NCI-H69 (cell line): ENCODE data around the gene ADGRD1.

Experiments
- DNase-seq: peaks from one replicate; lab custom pipeline; 2025; lab: John Stamatoyannopoulos, UW

Gene ADGRD1

DNA sequence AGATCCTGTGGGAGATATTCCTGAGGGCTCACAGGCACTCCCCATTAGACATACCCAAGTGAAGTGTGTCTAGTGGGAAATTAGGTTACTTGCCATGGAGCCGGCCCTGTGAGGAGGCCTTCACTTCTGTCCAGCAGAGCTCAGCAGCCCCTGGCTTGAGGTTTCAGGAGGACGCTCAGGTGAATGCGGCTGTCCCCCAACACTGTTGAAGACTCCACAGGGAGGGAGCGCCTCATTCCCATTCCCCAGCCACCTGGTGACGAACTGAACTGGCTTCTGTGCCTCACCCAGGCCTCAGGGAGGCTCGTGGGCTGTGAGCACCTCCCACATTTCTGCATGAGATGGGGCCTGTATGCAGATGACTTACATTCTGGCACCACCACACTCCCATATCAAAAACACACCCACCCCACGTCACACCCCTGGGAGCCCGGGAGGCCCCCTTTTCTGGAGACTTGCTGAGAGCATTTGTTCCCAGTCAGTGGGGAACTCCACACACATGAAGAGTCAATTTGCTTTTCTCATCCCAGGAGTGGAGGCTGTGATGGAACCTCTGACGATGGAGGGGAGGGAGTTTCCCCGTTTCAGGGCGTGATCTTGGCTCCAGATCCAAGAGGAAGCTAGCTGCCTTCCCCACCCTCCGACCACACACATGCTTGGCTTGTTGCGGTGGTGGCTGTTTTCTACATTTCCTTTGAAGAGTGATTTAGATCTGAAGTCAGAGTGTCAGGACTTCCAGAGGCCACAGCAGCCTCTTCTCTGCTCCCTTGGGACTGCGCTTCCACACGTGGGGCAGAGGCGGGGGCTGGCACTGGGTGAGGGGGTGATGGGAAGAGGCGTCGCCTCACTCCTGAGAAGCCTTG lies 120.7 kb downstream of the ADGRD1 start:
- DNase-seq, result no peak

DNA sequence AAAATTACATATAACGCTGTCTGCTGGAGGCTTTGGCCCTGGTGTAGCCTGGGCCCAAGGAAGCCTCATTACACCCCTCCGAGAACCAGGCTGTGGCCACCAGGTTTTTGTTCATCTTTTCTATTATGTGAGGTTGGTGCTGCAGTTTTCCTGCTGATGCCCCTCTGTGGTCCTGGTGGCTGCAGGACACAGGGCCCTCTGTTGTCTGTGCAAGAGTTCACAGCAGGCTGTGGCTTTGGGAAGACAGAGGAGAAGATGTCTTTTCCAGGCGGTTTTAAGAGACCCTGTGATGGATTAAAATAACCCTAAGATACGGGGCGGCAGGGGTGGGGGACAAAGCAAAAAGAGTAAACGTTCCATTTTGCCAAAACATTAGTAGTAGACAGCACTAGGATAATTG lies 121.5 kb downstream of the ADGRD1 start:
- DNase-seq, result no peak

DNA sequence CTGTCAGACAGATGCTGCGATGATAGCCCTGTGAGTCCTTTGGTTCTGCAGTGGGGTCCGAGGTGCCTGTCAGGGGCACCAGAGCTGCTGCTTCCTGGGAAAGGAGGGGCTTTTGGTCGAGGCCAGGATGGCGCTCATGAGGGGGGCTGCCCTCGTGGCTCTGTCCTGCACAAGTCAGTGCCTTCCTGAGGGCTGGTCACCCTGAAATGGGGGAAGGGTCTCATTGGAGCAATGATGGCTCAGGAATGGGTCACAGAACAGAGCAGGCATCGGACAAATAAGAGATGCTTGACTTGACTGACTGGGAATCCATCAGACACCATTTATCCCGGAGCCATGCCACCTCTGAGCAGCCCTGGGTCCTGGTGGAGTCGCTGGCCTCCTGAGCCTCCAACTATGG lies 121.9 kb downstream of the ADGRD1 start:
- no peak for DNase-seq

DNA sequence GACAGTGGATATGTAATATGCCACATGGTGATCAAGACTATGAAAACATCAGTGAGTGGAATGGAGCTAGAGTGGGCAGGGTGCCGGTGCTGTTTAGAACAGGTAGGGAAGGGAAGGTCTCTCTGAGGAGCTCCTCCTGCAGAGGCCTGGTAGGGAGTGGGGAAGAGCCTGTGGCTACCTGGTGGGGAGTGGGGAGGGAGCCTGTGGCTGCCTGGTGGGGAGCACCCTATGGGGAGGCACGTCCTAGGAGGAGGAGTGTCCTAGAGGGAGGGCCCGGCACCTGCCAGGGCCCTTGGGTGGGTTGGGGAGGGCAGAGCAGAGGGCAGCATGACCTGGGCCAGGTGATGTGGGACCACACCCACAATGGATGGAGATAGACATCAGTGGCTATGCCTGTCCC lies 122.6 kb downstream of the ADGRD1 start:
- DNase-seq, result no peak

DNA sequence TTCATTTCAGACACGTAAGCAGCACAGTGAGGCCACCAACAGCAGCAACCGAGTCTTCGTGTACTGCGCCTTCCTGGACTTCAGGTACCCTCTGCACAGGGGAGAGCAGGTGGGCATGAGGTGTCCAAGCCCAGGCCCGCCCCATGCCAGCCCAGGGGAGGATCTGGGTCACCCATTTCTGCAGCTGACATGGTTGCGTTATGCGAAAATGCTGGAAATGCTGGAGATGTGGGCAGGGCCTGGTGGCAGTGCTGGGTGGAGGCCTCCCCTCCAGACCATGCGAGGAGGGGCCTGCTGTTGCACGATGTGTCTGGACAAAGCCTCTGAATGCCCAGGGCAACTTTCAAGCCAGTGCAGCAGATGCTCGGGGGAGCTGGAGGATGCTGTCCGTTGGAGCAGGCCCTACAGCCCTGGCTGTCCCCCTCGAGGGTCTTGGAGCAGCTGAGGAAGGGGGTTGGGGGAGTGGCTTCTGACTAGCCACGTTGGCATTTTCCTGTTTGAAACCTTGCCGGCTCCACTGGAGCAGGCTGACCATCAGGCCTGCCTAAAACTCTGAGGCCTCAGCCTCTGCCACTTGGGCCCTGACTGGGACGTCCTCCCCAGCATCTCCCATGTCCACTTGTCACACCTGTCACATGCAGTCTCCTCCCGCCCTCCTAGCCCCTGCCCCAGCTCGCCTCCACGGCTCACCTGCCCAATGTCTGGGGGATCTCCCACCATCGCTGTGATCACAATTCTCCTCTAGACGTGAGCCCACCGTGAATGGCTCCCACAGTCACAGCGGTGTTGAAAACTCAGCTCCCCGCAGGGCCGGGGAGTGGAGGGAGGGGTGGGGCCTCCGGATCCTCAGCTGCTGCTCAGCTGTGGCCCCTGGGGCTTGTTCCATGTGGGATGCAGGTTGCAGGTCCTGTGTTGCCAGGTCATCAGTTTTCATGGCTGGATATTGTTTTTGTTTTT lies 123.4 kb downstream of the ADGRD1 start:
- DNase-seq, result no peak

DNA sequence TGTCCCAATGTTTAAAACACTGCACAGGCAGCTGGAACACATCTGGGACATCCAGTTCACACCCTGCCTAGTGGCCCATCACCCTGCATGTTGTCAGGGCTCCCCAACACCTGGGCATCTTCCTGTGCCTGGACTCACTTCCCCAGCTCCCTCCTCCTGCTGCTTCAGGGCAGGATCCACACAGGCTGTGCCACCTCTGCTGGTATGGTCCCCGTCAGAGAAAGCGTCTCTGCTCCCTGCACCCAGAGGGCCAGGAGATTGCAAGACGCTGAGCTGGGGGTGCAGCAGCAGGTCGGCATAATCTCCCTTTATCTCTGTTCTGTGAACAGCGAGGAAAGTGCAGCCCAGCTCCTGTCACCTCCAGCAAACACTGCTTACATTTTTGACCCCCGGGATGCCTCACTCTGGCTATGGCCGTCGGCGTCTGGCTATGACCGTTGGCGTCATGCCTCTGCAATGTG lies 124.3 kb downstream of the ADGRD1 start:
- DNase-seq, result no peak

DNA sequence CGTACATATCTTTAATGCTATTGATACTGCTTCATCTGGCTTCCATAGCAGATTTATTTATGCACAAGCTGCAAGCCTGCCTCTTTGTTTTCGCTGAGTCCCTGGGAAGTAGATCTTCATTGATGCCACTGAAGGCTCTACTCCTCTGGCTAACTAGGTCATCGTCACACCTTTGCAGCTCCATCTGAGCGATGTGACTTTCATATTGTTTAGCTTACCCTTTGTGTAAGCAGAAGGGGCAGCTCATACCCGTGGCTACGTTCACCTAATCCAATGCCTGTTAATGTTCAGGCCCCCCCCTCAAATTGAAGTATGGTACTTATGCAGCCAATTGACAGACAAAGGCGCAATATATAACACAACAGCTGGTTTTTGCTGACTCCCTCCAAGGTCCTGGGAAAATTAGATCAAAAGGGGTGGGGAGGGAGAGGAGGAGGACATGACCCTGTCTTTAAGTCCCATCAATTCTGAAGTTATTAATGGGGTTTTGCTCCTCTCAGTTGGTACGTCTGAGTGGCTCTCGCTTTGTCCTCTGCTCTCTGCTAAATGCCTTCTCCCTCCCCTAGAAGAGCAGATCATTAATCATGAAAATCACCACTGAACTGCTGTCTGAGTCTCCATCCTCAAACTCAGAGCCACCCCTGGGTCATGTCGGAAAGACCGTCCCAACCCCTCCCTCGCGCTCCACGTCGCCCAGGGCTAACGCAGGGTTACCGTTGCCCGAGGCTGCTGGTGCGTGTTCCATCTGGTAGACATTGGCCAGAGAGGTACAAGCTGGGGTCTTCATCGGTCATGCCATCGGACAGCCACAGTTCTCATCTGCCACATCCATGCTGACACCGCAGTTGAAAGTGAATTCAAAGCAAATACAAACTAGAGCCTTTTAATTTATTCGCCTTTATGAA lies 128.8 kb downstream of the ADGRD1 start:
- DNase-seq, result peak; percentile 26

DNA sequence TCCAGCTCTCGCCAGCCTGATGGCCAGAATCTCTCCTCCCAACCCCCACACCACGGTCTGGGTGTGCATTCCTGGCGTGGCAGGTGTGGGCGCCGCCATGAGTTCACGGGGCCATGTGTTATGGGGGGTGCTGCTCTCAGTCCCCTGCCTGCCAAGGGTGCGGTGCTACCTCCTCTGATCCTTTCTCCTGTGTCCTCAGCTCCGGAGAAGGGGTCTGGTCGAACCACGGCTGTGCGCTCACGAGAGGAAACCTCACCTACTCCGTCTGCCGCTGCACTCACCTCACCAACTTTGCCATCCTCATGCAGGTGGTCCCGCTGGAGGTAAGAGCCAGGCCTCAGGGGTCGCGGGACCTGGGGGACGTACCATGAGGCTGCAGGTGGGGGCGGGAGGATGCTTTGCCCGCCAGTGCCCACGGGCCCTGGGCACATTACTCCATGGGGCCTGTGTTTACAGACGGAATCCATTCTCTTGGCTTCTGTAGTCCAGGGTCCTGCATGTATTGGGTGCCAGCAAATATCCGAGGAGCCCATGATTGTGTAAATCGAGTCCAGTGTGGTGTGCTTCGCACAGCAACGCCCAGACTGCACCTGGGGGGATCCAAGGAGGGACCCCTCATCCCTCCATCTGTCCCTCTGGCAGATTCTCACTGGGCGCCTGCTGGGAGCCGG lies 130.8 kb downstream of the ADGRD1 start:
- DNase-seq, result no peak

DNA sequence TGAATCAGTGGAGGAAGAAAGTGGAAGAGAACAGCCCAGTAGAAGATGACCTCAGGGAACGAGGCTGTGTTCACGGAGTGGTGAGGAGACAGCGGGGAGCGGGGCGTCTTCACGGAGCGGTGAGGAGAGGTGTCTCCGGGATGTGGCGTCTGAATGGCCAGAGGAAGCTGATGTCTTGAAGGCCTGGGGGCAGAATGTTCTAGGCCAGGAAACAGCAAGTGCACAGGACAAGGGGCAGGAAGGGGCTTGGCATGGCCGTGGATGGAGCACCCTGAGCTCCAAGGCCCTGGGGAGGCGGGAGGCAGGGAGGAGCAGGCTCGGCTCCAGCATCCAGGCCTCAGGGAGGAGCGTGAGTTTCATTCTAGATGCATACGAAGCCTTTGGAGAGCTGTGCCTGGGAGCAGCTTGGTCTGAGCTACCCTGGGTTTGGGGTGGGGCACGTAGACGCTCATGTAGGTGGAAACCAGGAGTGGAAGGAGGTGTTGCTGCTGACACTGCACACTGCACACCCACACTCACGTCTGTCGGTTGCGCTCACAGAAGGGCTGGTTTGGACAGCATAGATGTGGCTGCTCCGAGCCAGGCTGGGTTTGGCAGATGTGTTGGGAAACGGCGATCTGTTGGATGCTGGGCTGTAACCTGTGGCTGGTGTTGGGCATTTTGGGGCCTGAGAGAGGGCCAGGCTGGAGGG lies 131.6 kb downstream of the ADGRD1 start:
- DNase-seq, result no peak

DNA sequence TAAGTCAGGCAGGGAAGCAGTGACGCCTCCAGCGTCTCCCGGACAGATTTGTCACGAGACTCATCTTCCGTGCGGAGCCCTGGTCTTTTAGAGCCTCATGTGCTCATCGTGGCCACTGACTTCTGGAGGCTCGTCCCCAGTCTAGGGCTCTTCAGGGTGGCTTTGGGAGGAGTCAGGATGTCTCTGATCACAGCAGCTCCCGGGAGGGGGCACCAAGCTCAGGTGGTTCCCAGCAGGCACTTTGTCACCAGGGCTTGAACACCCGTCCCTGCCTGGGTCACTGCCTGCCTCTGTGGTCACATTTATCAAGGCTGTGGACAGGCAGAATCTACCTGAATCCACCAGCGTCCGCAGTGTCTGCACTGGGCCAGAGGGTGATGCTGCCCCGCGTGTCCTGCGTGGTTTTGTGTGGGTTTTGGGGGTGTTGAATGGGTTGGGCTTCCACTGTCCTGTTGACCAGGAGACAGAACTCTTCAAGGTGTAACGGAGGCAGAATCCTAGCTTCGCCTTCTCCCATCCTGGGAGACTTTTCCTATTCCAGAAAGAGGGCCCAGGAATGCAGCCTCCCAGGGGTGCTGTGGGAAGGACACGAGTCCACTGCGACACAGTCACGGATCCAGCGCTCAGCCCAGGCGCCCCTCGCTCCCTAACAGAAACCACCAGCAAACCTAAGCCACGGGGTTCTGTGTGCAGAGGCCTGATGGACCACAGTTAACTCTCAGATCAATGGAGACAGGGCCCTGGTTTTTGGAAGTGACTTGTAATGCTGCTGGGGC lies 132.3 kb downstream of the ADGRD1 start:
- no peak for DNase-seq

DNA sequence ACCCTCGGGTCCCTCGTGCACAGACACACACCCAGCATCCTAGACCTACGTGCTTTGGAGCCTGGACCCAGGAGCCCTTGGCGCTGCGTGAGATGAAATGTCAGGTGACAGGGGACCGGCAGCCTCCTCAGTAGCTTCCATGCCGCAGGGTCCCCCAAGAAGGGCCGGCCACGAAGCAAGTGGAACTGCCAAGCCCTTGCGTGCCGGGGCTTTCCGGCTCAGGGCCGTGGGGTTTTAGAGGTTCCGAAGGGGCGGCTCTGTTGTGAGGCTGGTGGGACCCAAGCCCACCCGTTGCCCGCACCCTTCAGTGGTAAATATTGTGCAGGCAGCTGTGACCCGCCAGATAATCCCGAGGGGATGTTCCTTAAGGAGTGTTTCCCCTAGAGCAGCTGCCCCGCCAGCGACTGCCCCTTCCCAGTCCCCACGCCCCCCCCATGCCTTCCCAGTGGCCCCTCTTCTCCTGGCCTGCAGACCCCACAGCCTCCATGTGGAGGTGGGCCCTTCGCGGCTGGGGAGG lies 133.7 kb downstream of the ADGRD1 start:
- DNase-seq, result no peak

DNA sequence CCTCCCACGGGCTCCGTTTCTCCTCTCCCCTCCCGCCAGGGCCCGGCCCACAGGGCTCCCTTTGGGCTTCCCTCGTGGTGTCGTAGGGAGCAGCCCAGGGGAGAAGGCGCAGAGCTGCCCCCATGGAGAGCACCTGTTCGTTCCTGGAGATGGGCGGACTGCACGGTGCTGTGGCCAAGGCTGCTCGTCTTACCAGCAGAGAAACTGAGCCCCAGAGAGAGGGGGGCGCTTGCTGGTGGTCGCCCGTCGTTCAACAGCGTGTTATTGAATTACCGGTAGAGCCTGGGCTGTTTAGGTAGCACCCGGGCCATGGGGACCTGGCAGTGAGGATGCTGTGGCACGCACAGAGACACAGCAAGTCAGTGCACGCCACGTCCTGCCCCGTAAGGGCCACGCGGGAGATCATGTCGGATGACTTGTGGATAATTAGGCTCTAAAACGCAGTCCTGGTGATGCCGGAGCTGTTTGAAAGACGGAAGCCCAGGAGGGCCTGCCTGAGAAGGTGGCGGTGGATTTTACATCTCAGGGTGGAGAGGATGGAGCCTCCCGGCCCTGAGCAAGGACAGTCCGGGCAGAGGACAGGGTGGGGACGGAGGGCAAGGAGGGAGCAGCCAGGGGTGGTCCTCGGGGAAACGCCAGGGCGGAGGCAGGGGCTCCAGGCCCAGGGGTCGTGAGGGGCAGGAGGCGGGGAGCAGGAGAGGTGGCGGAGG lies 134.4 kb downstream of the ADGRD1 start:
- DNase-seq, result no peak

DNA sequence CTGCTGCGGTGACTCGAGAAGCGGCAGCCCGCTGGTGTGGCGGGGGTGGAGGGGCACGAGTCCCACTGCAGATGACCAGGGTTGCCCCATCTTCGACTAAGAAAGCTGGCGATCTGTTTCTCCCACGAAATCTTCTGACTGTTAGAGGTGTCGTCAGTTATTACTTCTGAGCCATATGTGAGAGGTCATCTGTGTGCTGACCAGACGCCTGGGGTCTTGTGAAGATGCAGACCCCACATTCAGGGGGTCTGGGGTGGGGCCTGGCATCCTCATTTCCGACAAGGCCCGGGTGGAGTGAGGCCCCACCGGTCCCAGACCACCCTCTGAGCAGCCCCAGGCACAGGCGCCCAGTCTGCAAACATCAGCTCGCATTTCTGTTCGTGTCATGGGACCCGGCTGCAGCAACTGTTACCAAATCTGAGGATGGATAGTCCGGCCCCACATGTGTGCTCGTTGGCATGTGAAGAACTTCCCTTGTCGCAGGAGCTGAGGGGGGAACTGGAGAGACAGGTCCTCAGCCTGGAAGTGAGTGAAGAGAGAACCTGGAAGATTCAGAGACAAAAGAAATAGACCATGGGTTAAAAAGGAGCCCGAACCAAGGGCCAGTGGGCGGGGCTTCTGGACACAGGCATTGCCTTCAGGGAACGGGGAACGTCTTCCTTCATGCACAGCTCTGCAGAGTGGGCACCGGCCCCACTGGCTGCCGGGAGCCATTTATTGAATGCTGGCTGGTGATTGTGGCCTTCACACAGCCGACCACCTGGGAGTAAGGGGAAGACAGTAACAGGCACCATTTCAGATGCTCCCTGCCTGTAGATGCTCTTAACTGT lies 135.2 kb downstream of the ADGRD1 start:
- no peak for DNase-seq

DNA sequence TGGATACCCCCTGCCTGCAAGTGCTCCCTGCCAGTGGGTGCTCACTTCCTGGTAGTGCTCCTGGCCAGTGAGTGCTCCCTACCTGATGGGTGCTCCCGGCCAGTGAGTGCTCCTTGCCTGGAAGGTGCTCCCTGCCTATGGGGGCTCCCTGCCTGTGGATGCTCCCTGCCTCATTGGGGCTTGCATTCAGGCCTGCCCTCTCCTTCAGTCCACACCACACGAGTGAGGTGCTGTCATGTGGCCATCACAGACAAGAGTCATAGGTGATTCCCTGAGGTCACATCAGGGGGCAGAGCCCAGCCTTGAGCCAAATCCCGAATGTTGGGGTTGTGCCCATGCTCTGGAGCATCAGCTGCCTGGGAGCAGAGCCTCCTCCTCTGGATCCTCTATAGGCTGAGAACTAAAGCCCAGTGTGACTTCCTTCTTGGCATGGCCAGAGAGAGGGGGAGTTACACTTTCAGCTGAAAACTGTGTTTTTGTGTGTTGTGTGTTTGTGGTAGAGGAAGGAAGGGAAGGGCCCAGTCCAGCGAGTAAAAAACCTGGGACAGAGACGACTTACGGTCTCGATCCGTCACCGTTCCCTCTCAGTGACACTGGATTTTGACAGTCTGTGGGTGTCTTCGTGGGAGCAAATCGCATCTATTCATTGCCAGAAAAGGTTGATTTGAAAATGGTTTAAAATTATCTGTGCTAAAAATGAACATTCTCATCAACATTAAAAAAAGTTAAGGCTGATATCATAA lies 136.0 kb downstream of the ADGRD1 start:
- DNase-seq, result no peak

DNA sequence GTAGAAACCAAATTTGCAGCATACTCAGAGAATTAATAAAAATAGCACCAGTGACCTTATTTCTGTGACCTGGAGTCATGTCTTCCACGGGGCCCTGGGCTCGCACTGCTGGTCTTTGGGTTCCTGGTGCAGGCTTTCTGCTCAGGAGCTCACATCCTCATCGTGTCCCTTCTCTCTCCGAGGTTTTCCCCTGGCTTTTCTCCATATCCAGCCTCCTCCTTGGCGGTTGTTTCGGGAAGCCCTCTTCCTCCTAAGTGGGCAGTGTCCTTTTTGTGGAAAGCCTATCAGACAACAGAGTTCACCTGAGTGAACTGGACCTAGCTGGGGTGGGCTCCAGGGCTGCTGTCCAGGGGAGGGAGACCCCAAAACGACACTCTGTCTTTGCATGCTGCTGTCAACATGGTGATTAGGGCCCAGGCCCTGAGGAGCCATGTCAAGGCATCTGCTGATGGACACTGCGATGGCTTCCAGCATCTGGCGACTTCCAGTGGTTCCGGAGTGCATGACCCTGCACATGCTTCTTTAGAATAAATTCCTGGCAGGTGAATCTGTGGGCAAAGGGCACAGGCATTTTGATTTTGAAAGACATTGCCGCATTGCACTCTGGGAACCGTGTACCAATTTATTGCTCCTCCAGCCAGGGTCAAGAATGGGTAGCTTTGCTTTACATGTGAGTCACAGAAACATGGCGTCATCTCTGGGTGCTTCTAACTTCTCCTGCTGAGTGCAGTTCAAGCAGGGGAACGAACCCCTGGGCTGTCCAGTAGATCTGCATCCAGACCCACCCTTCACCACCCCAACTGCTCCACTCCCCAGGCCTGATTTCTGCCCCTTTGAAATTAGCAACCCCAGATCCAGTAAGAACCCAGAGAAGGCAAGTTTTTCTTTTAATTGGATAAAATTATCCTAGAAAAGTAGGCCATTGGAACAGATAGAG lies 136.8 kb downstream of the ADGRD1 start:
- DNase-seq, result no peak

DNA sequence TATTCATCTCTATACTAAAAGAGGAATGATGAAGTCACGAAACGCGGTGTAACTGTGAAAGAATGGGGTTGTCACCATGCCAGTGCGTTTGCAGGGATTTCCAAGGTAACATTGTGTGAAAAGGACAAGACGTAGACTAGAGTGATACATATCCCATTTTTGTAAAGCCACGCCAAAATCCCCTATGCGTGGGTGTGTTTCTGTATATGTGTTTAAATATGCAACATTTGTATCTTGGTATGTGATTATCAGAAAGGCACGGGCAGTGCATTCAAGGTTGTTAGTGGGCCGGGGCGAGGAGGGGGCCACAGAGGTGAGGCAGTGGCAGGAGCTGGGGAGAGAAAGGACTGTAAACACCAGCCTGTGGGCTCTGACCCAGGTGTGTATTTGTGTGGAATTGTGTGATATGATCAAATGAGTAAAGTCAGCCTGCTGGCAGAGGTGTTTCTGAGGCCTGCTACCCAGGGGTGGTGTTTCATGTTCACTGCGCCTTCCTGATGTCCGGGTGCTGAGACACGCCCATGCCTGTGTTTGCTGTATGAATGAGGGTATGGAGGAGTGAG lies 137.8 kb downstream of the ADGRD1 start:
- no peak for DNase-seq
